Small intestine (tissue), 16 donors: ENCODE results near the gene MSTO1. TPM values are rescaled to one million over a fixed set of nuclear protein-coding genes. Genes with fewer than 3 reads are reported as not detected.
"Not testable (repeated sequence)": the region's sequence is repeated elsewhere in the genome, so short reads cannot be mapped to it uniquely, and the experiment has no call there.

Experiments used
- DNase-seq, 2 donors: peaks; one replicate each; pipeline versions ENCODE4 v3.0.0 to v3.0.0-alpha.2; 2013
- FAIRE-seq: peaks from 2 replicates; lab custom pipeline; 2012; peaks lifted over from hg19 to GRCh38; lab: Jason Lieb, UNC
- H3K27ac ChIP-seq, 3 donors: one replicate each; pipeline ENCODE4 v1.5.1; 2013; ENCODE audit warnings: low read length in 2 of 3, mild to moderate bottlenecking in 2 of 3, control low read depth in 1 of 3, inconsistent platforms in 1 of 3, low read depth in 1 of 3, moderate library complexity in 1 of 3
- H3K27me3 ChIP-seq, 3 donors: one replicate each; pipeline ENCODE4 v1.6.1; 2013; ENCODE audit warnings: low read length in 3 of 3, inconsistent platforms in 1 of 3; ENCODE audit not compliant: control insufficient read depth in 3 of 3, insufficient read depth in 3 of 3
- H3K36me3 ChIP-seq, 3 donors: one replicate each; pipeline ENCODE4 v1.6.1; 2013; ENCODE audit warnings: low read length in 3 of 3, inconsistent platforms in 1 of 3, low read depth in 1 of 3, mild to moderate bottlenecking in 1 of 3, moderate library complexity in 1 of 3; ENCODE audit not compliant: control insufficient read depth in 3 of 3, insufficient read depth in 2 of 3
- H3K4me1 ChIP-seq, 3 donors: one replicate each; pipeline ENCODE4 v1.6.1; 2013; ENCODE audit warnings: low read length in 2 of 3, inconsistent platforms in 1 of 3, low read depth in 1 of 3, mild to moderate bottlenecking in 1 of 3, moderate library complexity in 1 of 3; ENCODE audit not compliant: control insufficient read depth in 3 of 3, insufficient read depth in 2 of 3
- H3K4me3 ChIP-seq, 3 donors: one replicate each; pipeline ENCODE4 v1.5.1; 2013; ENCODE audit warnings: low read length in 3 of 3, control low read depth in 1 of 3, inconsistent platforms in 1 of 3, low read depth in 1 of 3, mild to moderate bottlenecking in 1 of 3, moderate library complexity in 1 of 3
- H3K9me3 ChIP-seq, 2 donors: one replicate each; pipeline ENCODE4 v1.6.1; 2013; ENCODE audit warnings: low read depth in 1 of 2, low read length in 1 of 2; ENCODE audit not compliant: control insufficient read depth in 2 of 2, insufficient read depth in 1 of 2
- WGBS, 3 donors: extraction: QIAGEN DNeasy Blood & Tissue Kit; methylation state at CpG; one replicate each; pipeline ENCODE4 v1.1.7; 2013; 5-methylcytosine and 5-hydroxymethylcytosine counted together
- long read RNA-seq, 10 donors: transcript quantifications; one replicate each; lab custom pipeline, GENCODE V29; 2026
- polyA plus RNA-seq, 4 donors: library from polyadenylated mRNA; stranded (reverse) in 3 of 4; unstranded in 1 of 4; fragments of 200-250 nt in 3 of 4; fragments of 120-200 nt in 1 of 4; gene quantifications; one replicate each; pipeline versions ENCODE4 v1.2.1 to v1.2.3, GENCODE V29; 2013
- donor health status: healthy with polysubstance abuse.
- donor health status: control.
- donor health status: control.
- donor health status: Bipolar disorder and iron deficiency.
- donor health status: healthy.

Gene MSTO1
- 10 to 100 TPM; 13.4 to 36.3 (median 20.3) TPM for polyA plus RNA-seq
- long read RNA-seq, donor 1 = 0 reads
- long read RNA-seq, donor 2, partial matches to known transcripts = 0 of 1 reads
- long read RNA-seq, donor 2, other reads (novel, unspliced or antisense) = 0 of 1 reads
- long read RNA-seq, donor 3, partial matches to known transcripts = 0 of 1 reads
- long read RNA-seq, donor 3, other reads (novel, unspliced or antisense) = 0 of 1 reads
- long read RNA-seq, donor 4 = 0 reads
- long read RNA-seq, donor 5 = 0 reads
- long read RNA-seq, donor 6 = 0 reads
- long read RNA-seq, donor 7 = 0 reads
- long read RNA-seq, donor 8 = 0 reads
- long read RNA-seq, donor 9 = 0 reads
- long read RNA-seq, donor 10 = 0 reads

GRCh38 chr1:155609515-155610256, at the start of gene MSTO1:
MSTO1 (plus strand) TSS chr1:155610218; CDS start chr1:155610249, 31 bp downstream.
- Histone ChIP-seq H3K4me3 (peak within 1 kb of the TSS; percentile 50 to 65 (median 60)), H3K27me3 (no peaks in the 10 kb centered on the region), H3K9me3 (no peaks in the 10 kb centered on the region), H3K36me3 (peaks cover 0 to 13% (median 2%) of the 10 kb centered on the region in 3 donors), H3K4me1 (no peaks in the 10 kb centered on the region), H3K27ac (peak within 1 kb of the TSS; percentile 30 to 78 (median 59))
- WGBS, 3 donors = 6 to 12% (median 9%) methylated on average over 30 to 46 of the region's 47 CpGs
- FAIRE-seq (no peak), DNase-seq (peak; percentile 96 to 98)

DNA sequence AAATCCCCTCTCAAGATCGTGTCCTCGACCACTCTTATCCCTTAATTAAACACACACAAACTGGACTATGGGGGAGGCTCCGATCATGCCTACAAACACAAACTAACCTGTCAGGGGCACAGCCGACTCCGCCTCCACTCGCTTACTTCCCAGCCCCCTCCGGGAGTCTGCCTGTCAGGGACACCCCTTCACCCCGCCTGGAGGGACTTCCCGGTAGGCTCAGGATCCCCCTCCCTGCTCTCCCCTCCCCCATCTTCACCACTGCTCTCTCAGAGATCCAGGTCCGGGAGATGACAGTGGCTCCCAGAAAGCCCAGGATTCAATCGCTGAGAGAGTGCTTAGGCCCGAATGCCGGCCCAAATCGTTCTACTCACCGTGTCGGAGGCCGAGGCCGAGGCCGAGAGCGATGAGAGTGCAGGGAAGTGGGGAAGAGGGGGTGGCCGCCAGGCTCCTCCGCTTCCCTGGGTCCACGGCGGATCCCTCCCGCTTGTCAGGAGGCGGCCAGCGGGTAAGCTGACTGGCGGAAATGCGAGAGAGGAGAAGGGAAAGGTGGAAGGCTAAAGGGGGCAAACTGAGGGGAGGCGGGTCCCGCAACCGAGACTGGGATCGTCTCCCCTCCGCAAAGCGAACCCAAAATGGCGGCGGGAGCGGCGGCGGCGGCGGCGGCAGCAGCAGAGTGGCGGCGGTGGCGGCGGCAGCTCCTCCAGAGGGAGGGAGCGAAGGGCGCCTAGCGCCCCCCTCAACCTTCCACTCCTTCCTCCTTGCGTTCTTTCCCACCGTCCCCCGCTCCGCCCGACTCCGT, 48.0 kb upstream of the MSTO1 start:
- not testable (repeated sequence) for FAIRE-seq

GRCh38 chr1:155562581-155563376, 47.2 kb upstream of the MSTO1 start, which contains the start of gene ASH1L:
ASH1L (minus strand) TSS chr1:155562803; CDS start chr1:155521519, 41,284 bp downstream.
- Histone ChIP-seq H3K27ac (peak within 1 kb of the TSS; percentile 95 to 99 (median 96)), H3K9me3 (no peaks in the 10 kb centered on the region), H3K36me3 (peaks cover 0 to 15% (median 0%) of the 10 kb centered on the region in 3 donors), H3K4me3 (peak within 1 kb of the TSS; percentile 70 to 98 (median 98)), H3K4me1 (peaks cover 2 to 6% (median 2%) of the 10 kb centered on the region in 3 donors), H3K27me3 (no peaks in the 10 kb centered on the region)
- DNase-seq (peak; percentile 93 to 98), FAIRE-seq (no peak)
- 0% methylated on average over 52 to 87 of the region's 87 CpGs for whole genome bisulfite sequencing, 3 donors

More for the DNA sequence above, 48.0 kb upstream of the MSTO1 start:
- not testable (repeated sequence) for H3K27me3 ChIP-seq, H3K9me3 ChIP-seq, H3K4me1 ChIP-seq
- Histone ChIP-seq H3K27ac (peak overlapping the region; percentile 62 to 99 (median 96)), H3K4me3 (peak overlapping the region; percentile 70 to 98 (median 98)), H3K36me3 (peaks cover 0 to 14% (median 0%) of the 10 kb centered on the region in 3 donors)
- WGBS, 3 donors = 0% methylated on average over 20 to 49 of the region's 56 CpGs
- peak; percentile 28 to 85 for DNase-seq

- not testable (repeated sequence) for H3K27me3 ChIP-seq, DNase-seq, FAIRE-seq, H3K4me1 ChIP-seq, H3K9me3 ChIP-seq
- Histone ChIP-seq H3K4me3 (peak overlapping the region; percentile 70 to 98 (median 98)), H3K27ac (peak overlapping the region; percentile 94 to 99 (median 95)), H3K36me3 (peaks cover 0 to 14% (median 0%) of the 10 kb centered on the region in 3 donors)
- WGBS, 3 donors = 0 to 1% (median 0%) methylated on average over 18 to 19 of the region's 19 CpGs
Measured at GRCh38 chr1:155563377-155564022, 46.5 kb upstream of the MSTO1 start.

DNA sequence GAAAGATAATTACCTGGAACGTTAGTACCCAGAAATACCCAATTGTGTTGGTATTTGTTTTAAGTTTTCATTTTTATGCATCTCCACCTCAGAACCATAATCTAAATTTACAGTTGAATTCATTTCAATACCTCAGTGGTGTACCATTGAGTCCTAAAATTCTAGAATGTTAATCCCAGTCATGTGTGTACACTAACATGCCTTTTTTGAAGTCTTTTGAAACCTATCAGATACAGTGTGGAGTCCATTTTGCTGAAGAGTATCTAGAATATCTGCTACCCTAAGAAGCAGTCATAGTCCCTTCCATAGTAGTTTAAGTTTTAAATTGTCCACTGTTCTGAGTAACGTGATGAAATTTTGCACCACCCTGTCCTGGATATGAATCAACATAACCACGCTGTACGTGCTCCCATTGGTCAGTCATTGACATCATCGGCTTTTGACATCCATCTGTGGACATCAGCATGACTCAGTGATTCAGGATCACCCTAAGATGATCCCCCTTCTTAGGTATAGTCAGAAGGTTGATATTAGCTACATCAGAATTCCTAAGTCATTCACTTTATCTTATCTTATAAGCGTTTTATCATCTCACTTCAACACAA, 39.9 kb upstream of the MSTO1 start:
- Histone ChIP-seq H3K27me3 (no peaks in the 10 kb centered on the region), H3K36me3 (peaks cover 0 to 21% (median 0%) of the 10 kb centered on the region in 3 donors), H3K4me3 (no peak overlapping the region), H3K4me1 (no peaks in the 10 kb centered on the region), H3K27ac (no peak overlapping the region), H3K9me3 (no peaks in the 10 kb centered on the region)
- no peak for DNase-seq
- WGBS, 3 donors = 75 to 82% (median 77%) methylated on average over 6 of the region's 6 CpGs
- FAIRE-seq = no peak

DNA sequence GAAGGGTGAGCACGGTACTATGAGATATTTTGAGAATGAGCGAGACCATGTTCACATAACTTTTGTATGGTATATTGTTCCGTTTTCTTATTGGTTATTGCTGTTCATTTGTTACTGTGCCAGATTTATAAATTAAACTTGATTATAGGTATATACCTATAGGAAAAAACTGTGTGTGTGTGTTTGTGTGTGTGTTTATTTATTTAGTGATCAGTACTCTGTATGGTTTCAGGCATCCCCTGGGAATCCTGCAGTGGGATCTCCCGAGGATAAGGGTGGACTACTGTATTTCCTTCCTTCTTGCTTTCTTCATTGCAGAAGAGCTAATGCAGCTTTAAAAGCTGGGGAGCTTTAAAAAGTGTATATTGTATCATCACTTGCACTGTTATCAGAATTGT, 39.4 kb upstream of the MSTO1 start:
- Histone ChIP-seq H3K27me3 (no peaks in the 10 kb centered on the region), H3K36me3 (peaks cover 0 to 21% (median 0%) of the 10 kb centered on the region in 3 donors), H3K27ac (no peak overlapping the region), H3K4me1 (no peaks in the 10 kb centered on the region), H3K9me3 (no peaks in the 10 kb centered on the region), H3K4me3 (no peak overlapping the region)
- no peak for FAIRE-seq
- no peak for DNase-seq
- WGBS, 3 donors = 71 to 80% (median 75%) methylated on average over 4 of the region's 4 CpGs

DNA sequence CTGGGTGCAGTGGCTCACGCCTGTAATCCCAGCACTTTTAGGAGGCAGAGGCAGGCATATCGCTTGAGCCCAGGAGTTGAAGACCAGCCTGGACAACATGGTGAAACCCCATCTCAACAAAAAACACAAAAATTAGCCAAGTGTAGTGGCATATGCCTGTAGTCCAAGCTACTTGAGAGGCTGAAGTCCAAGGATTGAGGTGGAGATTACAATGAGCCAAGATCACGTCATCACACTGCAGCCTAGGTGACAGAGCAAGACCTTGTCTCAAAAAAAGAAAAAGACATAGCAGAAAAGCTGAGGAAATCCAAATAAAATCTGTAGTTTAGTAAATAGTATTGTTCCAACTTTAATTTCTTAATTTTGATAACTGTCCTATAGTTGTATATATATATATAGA, 35.9 kb upstream of the MSTO1 start:
- WGBS, 3 donors = 74 to 80% (median 78%) methylated on average over 3 of the region's 3 CpGs
- H3K9me3 ChIP-seq = no peaks in the 10 kb centered on the region
- no peaks in the 10 kb centered on the region for H3K4me1 ChIP-seq
- peaks cover 0 to 10% (median 0%) of the 10 kb centered on the region in 3 donors for H3K36me3 ChIP-seq
- no peak overlapping the region for H3K4me3 ChIP-seq
- FAIRE-seq (no peak), DNase-seq (peak; percentile 27 to 66)
- H3K27ac ChIP-seq = no peak overlapping the region
- no peaks in the 10 kb centered on the region for H3K27me3 ChIP-seq
